C4-2B (cell line): ENCODE results near the gene THADA.

Experiments used
- H3K27ac ChIP-seq: fragments of 450-650 bp; 2 replicates; pipeline ENCODE4 v1.5.1; 2017
- ZFX ChIP-seq: fragments of 450-650 bp; IDR thresholded peaks from 2 replicates; pipeline ENCODE4 v1.6.1; 2017
- TF ChIP-seq, protein P1 (sequence below): fragments of 450-650 bp; conservative IDR thresholded peaks from 2 replicates; pipeline ENCODE4 v1.5.1; 2017; ENCODE audit warnings: mild to moderate bottlenecking

THADA gene

DNA sequence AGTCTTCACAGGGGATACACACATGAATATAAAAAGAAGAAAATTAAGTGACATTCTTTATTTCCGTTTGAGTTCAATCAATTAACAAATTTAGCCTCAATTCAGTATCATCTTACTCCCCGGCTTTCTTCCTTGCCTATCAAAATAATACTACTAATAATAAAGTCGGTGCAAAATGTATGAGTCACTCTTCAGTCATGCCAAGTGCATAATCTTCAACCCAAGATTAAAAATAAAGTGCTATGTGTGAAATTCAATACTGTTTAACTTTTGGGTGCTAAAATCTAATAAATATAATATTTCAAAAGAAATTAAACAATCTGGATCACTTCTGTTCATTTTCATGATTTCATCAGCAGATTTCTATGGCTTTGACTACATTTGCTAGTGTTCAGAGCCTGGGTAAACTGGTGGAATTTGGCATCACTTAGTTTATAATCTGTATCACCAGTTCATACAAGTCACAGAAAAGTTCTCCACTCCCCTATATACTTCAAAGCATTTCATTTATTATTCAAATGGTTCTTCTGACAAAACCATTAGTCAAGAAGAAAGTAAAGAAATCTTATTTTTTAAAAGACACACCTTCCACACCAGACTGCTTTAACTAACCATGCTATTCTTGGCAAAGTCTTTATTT, 183.6 kb downstream of the THADA start:
- H3K27ac ChIP-seq, result no peak overlapping the region
- TF ChIP-seq ZFX, result no peak
- TF ChIP-seq, protein P1, sequence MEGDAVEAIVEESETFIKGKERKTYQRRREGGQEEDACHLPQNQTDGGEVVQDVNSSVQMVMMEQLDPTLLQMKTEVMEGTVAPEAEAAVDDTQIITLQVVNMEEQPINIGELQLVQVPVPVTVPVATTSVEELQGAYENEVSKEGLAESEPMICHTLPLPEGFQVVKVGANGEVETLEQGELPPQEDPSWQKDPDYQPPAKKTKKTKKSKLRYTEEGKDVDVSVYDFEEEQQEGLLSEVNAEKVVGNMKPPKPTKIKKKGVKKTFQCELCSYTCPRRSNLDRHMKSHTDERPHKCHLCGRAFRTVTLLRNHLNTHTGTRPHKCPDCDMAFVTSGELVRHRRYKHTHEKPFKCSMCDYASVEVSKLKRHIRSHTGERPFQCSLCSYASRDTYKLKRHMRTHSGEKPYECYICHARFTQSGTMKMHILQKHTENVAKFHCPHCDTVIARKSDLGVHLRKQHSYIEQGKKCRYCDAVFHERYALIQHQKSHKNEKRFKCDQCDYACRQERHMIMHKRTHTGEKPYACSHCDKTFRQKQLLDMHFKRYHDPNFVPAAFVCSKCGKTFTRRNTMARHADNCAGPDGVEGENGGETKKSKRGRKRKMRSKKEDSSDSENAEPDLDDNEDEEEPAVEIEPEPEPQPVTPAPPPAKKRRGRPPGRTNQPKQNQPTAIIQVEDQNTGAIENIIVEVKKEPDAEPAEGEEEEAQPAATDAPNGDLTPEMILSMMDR, result no peak

DNA sequence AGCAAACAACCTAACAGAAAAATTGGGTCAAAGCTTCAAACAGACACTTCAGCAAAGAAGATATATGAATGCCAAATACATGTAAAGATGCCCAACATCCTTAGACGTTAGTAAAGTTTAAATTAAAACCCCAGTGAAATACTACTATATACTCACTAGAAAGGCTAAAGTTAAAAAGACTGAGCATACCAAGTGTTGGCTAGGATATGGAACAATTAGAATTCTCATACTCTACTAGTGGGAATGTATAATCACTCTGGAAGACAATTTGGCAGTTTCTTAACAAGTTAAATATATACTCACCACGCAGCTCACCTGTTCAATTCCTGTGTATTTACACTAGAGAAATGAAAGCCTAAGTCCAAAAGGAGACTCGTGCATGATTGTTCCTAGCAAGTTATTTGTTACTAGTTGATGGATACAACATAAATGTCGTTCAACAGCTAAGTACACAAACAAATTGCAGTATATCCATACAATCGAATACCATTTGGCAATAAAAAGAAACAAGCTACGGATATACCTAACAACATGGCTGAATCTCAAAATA, 185.7 kb downstream of the THADA start:
- no peak overlapping the region for H3K27ac ChIP-seq
- TF ChIP-seq, protein P1, result no peak
- no peak for TF ChIP-seq ZFX

DNA sequence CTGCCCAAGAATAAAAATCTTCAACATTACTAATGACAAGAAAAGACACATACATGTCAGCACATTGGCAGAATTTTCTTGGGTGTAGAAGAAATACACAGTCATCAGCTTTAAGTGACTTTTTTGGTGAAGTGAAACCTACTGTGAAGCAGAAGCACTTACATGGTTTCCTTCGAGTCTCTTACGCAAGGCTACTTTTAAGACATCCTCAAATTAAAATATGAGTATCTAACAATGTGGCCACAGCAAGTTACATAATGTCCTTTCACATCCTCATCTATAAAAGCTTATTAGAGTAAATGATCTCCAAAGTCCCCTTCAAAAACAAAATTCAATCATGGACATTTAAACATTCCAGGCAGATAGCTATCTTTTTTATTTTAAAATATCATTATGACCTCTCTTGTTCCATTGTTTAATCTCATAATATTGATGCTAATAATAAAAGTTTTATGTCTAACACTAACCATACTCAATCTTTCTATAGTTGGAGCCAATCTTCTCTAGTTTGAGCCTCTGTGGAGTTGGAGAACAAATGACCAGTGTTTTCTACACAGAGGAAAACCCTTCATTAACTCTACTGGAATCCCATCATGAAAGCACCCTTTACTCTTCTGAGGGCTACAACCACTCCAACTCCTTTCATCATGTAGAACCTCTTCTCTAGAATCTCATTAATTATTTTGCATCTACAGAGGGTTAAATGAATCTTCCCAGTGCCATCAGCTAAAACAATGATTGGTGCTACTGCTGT, 187.3 kb downstream of the THADA start:
- TF ChIP-seq, protein P1, result no peak
- no peak for TF ChIP-seq ZFX
- no peak overlapping the region for H3K27ac ChIP-seq

DNA sequence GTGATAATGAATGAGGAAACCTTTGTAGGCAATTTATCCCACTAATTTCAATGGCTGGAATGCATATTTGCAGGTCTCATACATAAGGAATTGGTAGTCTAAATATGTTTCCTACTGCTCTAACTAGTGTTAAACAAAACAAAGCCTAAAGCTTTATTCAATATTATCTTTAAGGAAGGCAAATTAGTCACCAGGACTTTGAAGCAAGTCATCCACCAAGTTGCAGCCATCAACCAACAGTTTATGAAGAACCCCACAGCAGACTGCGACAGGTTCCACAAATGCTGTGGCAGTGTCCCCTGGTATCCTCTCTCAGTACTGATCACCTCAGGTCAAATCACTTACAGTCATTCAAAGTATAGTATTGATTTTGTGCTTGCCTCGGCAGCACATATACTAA, 187.9 kb downstream of the THADA start:
- H3K27ac ChIP-seq, result no peak overlapping the region
- TF ChIP-seq, protein P1, result no peak
- no peak for TF ChIP-seq ZFX

DNA sequence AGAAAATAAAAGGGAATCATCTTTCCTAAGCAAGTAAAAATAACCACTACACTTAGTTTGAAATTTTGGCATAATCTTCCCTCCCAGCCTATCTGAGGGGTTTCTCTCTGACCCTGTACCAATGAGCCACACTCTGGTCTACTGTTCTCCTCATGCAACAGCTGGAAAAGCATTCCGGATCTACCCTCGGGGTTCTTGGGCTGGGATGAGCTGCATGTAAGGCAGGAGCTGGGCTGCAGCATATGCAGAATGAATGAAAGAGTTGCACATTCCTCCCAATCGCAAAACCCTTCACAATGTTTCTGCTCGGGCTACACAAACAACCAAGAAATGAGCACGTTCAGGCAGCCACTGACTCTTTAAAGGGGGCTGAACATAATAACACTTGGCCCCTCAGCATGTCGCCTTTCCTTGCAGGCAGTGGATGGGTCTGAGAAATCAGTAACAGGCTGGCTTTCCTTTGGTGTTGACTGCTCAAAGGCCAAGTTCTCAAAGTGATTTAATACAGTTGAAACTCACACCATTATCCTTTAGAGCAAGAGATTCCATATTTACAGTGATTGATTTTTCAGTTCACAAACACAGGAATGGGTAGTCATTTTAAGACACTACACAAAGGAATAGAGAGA, 189.1 kb downstream of the THADA start:
- no peak overlapping the region for H3K27ac ChIP-seq
- TF ChIP-seq, protein P1, result no peak
- no peak for TF ChIP-seq ZFX

DNA sequence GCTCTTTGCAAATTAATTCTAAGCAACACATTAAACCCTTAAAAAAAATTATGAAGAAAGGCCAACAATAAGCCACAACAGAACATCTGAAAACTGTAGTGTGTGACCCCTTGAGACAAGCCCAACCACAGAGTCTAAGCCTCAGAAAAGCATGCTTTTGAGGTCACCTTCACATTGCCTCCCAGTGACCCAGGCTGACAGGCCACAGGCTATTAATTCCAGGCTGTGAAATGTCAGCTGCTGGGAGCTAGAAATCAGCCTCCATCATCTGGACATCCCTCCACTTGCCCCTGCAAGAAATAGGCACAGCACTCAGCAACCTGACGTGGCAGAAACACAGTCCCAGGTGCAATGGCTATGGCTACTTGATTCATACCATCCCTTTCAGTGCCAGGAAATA, 190.0 kb downstream of the THADA start:
- H3K27ac ChIP-seq, result no peak overlapping the region
- TF ChIP-seq, protein P1, result no peak
- no peak for TF ChIP-seq ZFX

DNA sequence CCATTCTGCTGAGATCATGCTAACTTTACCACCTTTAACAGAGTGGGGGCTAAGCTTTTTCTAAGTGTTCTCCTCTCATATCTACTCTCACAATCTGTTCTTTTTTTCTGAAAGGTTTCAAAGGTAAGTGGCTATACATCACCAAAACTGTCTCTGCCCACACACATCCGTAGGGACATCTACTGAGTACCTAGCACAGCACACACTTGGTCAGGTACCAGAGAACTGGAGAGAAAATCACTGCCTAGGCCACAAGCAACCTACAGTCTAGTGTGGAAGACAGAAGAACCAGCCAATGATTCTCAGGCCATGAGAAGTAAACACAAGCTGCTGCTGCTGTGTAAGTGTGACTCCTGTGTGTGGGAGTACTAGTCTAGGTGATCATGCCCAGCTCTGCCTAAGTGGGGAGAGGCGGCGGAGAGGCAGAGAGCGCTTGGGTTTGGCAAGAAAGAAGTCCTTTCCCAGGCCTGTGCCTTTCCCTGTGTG, 193.3 kb downstream of the THADA start:
- TF ChIP-seq ZFX, result no peak
- TF ChIP-seq, protein P1, result no peak
- no peak overlapping the region for H3K27ac ChIP-seq
